8988T (cell line): ENCODE data around the gene NELL1.
"Not testable (repeated sequence)": the region's sequence is repeated elsewhere in the genome, so short reads cannot be mapped to it uniquely, and the experiment has no call there.

ENCODE experiments used
- DNase-seq: peaks from one replicate; pipeline ENCODE4 v3.0.0; 2011

NELL1 gene

GRCh38 chr11:21258414-21258813 lies 589.0 kb downstream of the NELL1 start:
- DNase-seq = no peak

- DNase-seq = no peak
Measured at GRCh38 chr11:21260101-21260500, 590.7 kb downstream of the NELL1 start.

GRCh38 chr11:21262992-21263391 lies 593.6 kb downstream of the NELL1 start:
- DNase-seq = no peak

DNA sequence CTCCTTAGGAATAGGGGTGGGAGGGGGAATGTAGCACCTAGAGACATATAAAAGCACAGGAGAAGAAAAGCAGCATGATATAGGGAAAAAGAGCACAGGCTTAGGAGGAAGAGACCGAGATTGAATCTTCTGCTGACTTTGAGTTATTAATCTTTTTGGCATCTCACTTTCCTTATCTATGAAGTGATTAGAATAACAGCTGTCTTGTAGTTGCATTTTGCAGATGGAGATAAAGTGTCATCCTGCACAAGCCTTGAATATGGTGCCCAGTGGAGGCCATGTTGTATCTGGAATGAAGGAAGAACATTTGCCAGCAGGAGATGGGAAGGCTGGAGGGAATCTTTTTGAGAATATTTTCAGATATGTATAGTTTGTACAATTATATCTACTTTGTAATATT lies 594.7 kb downstream of the NELL1 start:
- DNase-seq = no peak

DNA sequence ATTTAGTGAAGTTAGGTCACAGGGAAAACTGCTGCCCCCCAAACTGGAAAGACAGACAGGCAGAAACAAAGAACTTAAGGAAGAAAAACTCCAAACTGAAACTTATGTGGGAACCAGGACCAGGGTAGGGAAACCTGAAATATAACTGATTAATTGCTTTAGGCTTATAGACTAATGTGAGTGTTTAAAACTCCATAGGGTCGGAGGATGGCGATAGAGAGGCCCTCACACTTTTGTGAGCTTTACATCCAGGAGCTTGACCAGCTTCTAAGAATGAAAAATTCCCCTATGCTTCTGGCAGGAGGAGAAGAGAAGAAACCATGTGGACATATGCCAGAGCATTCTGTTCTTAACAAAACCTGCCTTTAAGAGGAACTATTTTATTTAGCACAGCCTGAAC lies 598.6 kb downstream of the NELL1 start:
- DNase-seq = no peak

DNA sequence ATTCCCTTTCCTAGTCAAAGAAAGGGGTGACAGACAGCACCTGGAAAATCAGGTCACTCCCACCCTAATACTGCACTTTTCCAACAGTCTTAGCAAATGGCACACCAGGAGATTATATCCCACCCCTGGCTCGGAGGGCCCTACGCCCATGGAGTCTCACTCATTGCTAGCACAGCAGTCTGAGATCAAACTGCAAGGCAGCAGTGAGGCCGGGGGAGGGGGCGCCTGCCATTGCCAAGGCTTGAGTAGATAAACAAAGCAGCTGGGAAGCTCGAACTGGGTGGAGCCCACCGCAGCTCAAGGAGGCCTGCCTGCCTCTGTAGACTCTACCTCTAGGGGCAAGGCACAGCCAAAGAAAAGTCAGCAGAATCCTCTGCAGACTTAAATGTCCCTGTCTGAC lies 602.8 kb downstream of the NELL1 start:
- DNase-seq = not testable (repeated sequence)

DNA sequence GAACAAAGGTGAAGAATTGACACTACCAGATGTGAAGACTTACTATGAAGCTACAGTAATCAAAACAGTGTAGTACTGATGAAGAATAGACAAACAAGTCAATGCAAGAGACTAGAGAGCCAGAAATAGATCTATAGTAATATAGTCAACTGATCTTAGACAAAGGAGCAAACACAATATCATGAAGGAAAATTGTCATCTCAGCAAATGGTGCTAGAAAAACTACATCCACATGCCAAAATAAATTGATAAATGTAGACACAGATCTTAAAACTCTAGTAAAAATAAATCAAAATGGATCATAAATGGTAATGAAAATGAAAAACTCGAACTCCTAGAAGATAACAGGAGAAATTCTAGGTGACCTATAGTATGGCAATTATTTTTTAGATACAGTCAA lies 609.5 kb downstream of the NELL1 start:
- DNase-seq = no peak

DNA sequence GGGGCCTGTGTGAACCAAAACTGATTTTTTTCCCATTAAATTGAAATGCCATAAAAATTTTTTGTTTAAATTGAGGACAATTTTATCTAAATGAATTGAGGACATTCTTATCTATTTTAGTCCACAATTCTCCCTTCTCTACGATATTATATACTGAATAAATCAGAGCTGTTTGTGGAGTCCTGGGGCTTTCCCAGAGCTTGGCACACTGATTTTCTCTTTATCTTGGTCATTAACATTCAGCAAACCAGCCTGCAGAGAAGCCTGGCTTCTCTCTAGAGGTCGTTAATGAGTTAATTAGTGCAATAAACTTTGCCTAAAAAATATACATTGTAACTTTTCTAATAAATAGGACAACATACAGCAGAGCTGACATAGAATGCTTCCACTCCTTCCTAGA lies 615.7 kb downstream of the NELL1 start:
- DNase-seq = no peak

- DNase-seq = no peak
Measured at GRCh38 chr11:21289686-21290085, 620.3 kb downstream of the NELL1 start.

DNA sequence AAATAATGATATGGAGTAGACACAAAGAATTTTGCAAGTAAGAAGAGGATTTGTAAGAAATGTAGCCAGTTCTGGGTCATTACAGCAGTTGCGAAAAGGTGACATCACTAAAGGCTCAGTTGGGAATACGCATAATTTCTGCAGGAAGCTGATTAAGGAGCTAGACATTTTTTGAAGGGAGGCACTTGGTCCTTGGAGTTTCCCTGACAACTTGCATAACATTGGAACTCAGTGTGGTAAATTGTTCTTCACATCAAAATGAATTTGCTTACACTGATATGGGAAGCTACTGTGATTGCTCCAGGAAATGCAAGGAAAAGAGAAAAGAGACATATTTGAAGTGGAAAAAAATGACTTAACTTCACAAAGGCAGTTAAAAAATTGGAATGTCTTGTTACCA lies 626.1 kb downstream of the NELL1 start:
- no peak for DNase-seq

- DNase-seq = no peak
Measured at GRCh38 chr11:21301981-21302380, 632.6 kb downstream of the NELL1 start.

DNA sequence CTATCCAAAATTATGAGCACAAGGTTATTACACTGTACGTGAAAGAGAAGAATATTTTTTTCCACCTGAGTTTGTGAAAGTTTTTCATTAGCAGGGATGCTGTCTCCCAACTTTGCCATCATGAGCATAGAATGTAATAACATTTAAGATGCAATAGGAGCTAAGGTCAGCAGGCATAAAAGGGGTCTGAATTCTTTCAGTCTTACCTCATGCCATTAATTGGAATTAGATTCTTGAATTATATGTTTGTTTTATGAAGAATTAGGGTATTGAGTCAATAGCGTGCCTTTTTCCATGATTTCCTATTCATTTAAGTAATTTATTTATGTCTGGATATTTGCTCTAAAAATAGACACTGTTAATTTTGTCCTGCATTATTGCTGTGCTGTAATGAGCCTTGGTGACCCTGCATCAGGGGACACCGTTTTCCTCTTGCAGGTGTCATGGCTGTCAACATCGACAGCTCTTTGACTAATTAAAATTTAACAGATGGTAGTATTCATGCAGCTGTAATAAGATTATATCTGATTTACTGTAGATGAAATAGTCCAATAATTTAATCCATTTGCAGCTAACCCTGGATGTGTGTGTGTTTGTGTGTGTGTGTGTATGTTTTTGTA lies 637.5 kb downstream of the NELL1 start:
- DNase-seq = no peak

GRCh38 chr11:21307874-21308273 lies 638.5 kb downstream of the NELL1 start:
- DNase-seq = no peak

- no peak for DNase-seq
Measured at GRCh38 chr11:21316591-21316990, 647.2 kb downstream of the NELL1 start.

GRCh38 chr11:21321072-21321471 lies 651.7 kb downstream of the NELL1 start:
- DNase-seq = no peak

- DNase-seq = no peak
Measured at GRCh38 chr11:21321530-21321929, 652.1 kb downstream of the NELL1 start.

DNA sequence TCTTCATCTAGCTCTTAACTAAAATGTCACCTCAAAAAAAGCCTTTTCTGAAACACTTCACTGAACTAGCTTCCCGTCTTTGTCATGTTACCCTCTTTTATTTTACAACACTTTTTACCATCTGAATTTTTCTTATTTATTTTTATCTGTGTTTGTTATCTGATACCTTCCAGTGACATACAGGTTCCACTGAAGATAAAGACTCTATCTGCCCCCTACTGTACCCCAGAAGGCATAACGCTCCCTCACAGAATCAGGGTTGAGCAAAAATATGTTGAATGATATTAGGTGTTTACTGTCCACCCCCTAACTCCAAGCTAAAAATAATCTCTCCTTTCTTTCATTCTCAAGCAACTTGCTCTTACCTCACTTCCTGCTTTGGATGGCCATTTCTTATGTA lies 654.2 kb downstream of the NELL1 start:
- no peak for DNase-seq

GRCh38 chr11:21343204-21343603 lies 673.8 kb downstream of the NELL1 start:
- DNase-seq = no peak

GRCh38 chr11:21346361-21346760 lies 677.0 kb downstream of the NELL1 start:
- no peak for DNase-seq

DNA sequence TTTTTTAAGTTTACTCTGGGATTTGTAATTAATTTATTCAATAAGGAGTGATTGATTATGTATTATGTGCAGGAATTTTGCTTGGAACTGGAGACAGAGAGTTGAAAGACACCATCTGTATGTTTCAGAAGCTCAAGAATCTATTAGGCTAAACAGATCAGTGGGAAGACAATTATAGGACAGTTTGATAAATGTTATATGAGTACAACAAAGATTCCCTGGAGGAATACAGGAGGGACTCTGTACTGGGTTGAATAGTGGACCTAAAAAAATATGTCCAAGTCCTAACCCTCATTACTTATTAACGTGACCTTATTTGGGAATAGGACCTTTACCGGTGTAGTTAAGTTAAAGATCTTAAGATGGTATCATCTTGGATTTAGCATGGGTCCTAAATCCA lies 681.2 kb downstream of the NELL1 start:
- no peak for DNase-seq

DNA sequence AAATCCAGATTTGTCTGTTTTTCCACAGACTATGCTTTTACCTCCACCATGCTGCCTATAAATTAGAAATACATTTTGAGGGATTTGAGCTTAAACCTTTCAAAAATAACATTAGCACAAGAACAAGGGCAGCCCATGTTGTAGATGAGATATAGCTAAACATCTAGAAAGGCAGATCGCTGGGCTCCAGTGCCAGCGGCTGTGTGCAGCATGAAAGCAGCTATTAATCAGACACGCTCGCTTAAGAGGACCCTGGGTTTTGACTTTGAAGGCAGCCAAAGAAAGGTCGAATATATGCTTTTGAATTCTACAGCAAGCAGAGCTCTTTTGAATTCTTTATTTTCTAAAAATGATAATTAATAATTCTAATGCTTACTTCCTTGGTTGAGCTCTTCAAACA lies 684.0 kb downstream of the NELL1 start:
- DNase-seq = no peak

DNA sequence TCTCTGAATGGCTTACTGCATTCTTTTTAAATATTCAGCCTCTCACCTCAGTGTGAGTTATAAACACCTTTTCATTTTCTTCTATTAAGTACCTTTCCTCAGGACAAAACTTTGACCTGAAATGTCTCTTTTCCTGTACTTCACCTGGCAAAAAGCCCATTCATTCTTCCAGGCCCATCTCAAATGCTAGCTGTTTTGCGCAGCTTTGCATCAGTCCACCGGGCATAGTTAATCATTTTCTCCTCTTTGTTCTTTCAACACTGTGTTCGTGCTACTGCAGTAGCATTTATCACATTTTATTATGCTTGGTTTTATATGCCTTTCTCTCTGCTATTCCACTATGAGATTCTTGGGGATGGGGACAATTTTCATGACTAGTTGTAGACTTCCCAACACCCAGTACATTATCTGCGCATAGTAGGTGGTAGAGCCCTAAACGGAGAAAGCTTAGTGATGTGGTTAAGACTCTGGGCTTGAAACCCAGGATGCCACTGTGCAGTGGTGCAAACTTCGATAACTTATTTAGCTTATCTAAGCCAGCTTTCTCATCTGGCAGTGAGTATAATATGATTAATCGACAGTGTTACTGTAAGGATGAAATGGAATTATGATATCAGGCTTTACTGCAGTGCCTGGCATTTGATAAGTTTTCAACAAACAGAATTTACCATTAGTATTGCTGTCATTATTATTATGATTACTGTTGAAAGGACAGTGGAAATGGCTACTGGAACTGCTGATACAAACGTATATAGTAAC lies 695.7 kb downstream of the NELL1 start:
- DNase-seq = no peak

- DNase-seq = no peak
Measured at GRCh38 chr11:21369947-21370346, 700.6 kb downstream of the NELL1 start.

DNA sequence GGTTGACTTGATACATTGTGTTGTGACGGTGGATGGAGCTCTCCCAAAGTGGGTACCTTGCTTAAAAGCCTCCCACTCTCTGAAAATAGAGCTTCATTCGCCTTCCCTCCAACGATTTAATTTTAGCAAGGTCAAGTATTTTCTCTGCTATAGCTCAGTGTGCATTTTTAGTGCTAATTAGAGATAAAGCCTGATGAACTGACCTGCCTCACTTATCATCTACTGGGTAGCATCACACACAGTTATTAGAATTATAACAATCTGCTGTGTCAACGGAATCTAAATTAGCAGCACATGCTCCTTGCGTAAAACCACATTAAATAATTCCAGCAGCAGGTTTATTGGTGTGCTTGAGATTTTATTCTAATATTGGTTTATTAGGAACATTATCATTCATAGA lies 701.7 kb downstream of the NELL1 start:
- no peak for DNase-seq

- DNase-seq = no peak
Measured at GRCh38 chr11:21372672-21373071, 703.3 kb downstream of the NELL1 start.
